Gastroesophageal sphincter (tissue), 4 donors: Measurements from ENCODE around the gene PGLYRP4. TPM values are rescaled to one million over a fixed set of nuclear protein-coding genes. Genes with fewer than 3 reads are reported as not detected.

Experiments
- ATAC-seq: fragments of 150-250 bp; one replicate; pipeline ENCODE4 v1.9.1; 2016; ENCODE audit warnings: mild to moderate bottlenecking, moderate library complexity
- H3K27ac ChIP-seq, 4 donors: fragments of 200-600 bp; sonication (generic) in 3 of 4; 1 replicate in 3 of 4; 2 replicates in 1 of 4; pipeline ENCODE4 v1.5.1; 2016 to 2019
- H3K27me3 ChIP-seq: fragments of 200-600 bp; sonication (generic); one replicate; pipeline ENCODE4 v1.5.1; 2019
- H3K36me3 ChIP-seq, 2 donors: fragments of 200-600 bp; sonication (generic); one replicate each; pipeline ENCODE4 v1.5.1; 2019; ENCODE audit warnings: control low read depth in 1 of 2
- H3K4me1 ChIP-seq, 3 donors: fragments of 200-600 bp; sonication (generic); 1 replicate in 2 of 3; 2 replicates in 1 of 3; pipeline ENCODE4 v1.5.1; 2016 to 2019; ENCODE audit warnings: control low read depth in 2 of 3
- H3K4me3 ChIP-seq, 2 donors: fragments of 200-600 bp; sonication (generic); one replicate each; pipeline ENCODE4 v1.5.1; 2019; ENCODE audit warnings: mild to moderate bottlenecking in 1 of 2, moderate library complexity in 1 of 2
- H3K9me3 ChIP-seq, 3 donors: fragments of 200-600 bp; sonication (generic); one replicate each; pipeline ENCODE4 v1.5.1; 2017 to 2019; ENCODE audit warnings: control low read depth in 2 of 3
- CTCF ChIP-seq, 4 experiments: fragments of 200-600 bp in 2 of 4; fragments of 450-650 bp in 2 of 4; sonication (generic) in 1 of 4; IDR thresholded peaks; one replicate each; pipeline ENCODE4 v1.5.1; 2017 to 2019; ENCODE audit warnings: antibody characterized with exemption in 4 of 4, mild to moderate bottlenecking in 2 of 4, moderate library complexity in 2 of 4
- EP300 ChIP-seq: sonication (generic); formaldehyde crosslinking; IDR thresholded peaks from one replicate; pipeline ENCODE4 v1.6.1; 2017; ENCODE audit warnings: antibody characterized with exemption, mild to moderate bottlenecking
- POLR2A ChIP-seq, 2 donors: fragments of 450-650 bp; IDR thresholded peaks; one replicate each; pipeline ENCODE4 v1.6.1; 2017; ENCODE audit warnings: antibody characterized with exemption in 2 of 2, mild to moderate bottlenecking in 2 of 2, moderate library complexity in 1 of 2
- POLR2AphosphoS5 ChIP-seq: sonication (generic); formaldehyde crosslinking; IDR thresholded peaks from one replicate; pipeline ENCODE4 v1.6.1; 2017; ENCODE audit warnings: antibody characterized with exemption
- WGBS, 2 donors: methylation state at CpG; one replicate each; pipeline ENCODE4 v1.1.5; 2018; ENCODE audit warnings: low coverage in 1 of 2; 5-methylcytosine and 5-hydroxymethylcytosine counted together
- total RNA-seq, 4 donors: library from RNA; depleted of rRNA; stranded (reverse); fragments of >200 nt; gene quantifications; one replicate each; pipeline ENCODE4 v1.1.0, GENCODE V29; 2016

PGLYRP4 gene
- total RNA-seq, 4 donors from 2014 or later, result not detected

GRCh38 chr1:153354515-153355193 is 6.0 kb upstream of the PGLYRP4 start:
- Histone ChIP-seq H3K36me3 (no peaks in the 10 kb centered on the region), H3K4me3 (no peak overlapping the region), H3K9me3 (no peaks in the 10 kb centered on the region), H3K4me1 (no peaks in the 10 kb centered on the region), H3K27ac (no peak overlapping the region), H3K27me3 (peaks cover 47% of the 10 kb centered on the region)
- 57 to 90% methylated on average over 1 to 6 of the region's 8 CpGs for WGBS, 2 donors
- ATAC-seq, result no peak
- no peak for TF ChIP-seq EP300

GRCh38 chr1:153353226-153353947 is 4.7 kb upstream of the PGLYRP4 start:
- Histone ChIP-seq H3K36me3 (no peaks in the 10 kb centered on the region), H3K27me3 (peaks cover 60% of the 10 kb centered on the region), H3K27ac (no peak overlapping the region), H3K4me3 (no peak overlapping the region), H3K9me3 (no peaks in the 10 kb centered on the region), H3K4me1 (no peaks in the 10 kb centered on the region)
- ATAC-seq, result no peak
- WGBS, 2 donors, result 74% methylated on average over 5 of the region's 7 CpGs; no CpG with 5 or more reads in 1 of the 2 donors
- no peak for TF ChIP-seq EP300
- TF ChIP-seq CTCF (IDR thresholded peaks at IDR 0.05), result peak in 1 of 4 experiments; percentile 10

GRCh38 chr1:153352523-153352922 is 3.9 kb upstream of the PGLYRP4 start:
- no peak overlapping the region for H3K27ac ChIP-seq
- no peaks in the 10 kb centered on the region for H3K36me3 ChIP-seq
- no peaks in the 10 kb centered on the region for H3K9me3 ChIP-seq
- H3K4me1 ChIP-seq, result no peaks in the 10 kb centered on the region
- H3K27me3 ChIP-seq, result peaks cover 67% of the 10 kb centered on the region
- no peak overlapping the region for H3K4me3 ChIP-seq
- no peak for TF ChIP-seq EP300
- no peak for TF ChIP-seq POLR2A (IDR thresholded peaks at IDR 0.05)
- TF ChIP-seq CTCF (IDR thresholded peaks at IDR 0.05), result peak in 3 of 4 experiments; percentile 85 to 89 (median 89)
- TF ChIP-seq POLR2AphosphoS5, result no peak
- ATAC-seq, result peak; percentile 63
- 0% methylated on average over 3 to 4 of the region's 4 CpGs for whole genome bisulfite sequencing, 2 donors

- no peak overlapping the region for H3K27ac ChIP-seq
- H3K36me3 ChIP-seq, result no peaks in the 10 kb centered on the region
- ATAC-seq, result no peak
- 38 to 42% methylated on average over 1 of the region's 1 CpG for WGBS, 2 donors
- TF ChIP-seq CTCF (IDR thresholded peaks at IDR 0.05) (no peak), POLR2AphosphoS5 (no peak), POLR2A (IDR thresholded peaks at IDR 0.05) (no peak), EP300 (no peak)
- peaks cover 80% of the 10 kb centered on the region for H3K27me3 ChIP-seq
- no peak overlapping the region for H3K4me3 ChIP-seq
- no peaks in the 10 kb centered on the region for H3K9me3 ChIP-seq
- H3K4me1 ChIP-seq, result no peaks in the 10 kb centered on the region
Observed at GRCh38 chr1:153350321-153350957, 1.8 kb upstream of the PGLYRP4 start.

- TF ChIP-seq POLR2A (IDR thresholded peaks at IDR 0.05) (no peak), CTCF (IDR thresholded peaks at IDR 0.05) (no peak), EP300 (no peak), POLR2AphosphoS5 (no peak)
- no peak overlapping the region for H3K27ac ChIP-seq
- no peak for ATAC-seq
- WGBS, 2 donors, result 26 to 66% methylated on average over 3 to 4 of the region's 17 CpGs
- H3K36me3 ChIP-seq, result no peaks in the 10 kb centered on the region
- H3K4me1 ChIP-seq, result no peaks in the 10 kb centered on the region
- peaks cover 85% of the 10 kb centered on the region for H3K27me3 ChIP-seq
- H3K4me3 ChIP-seq, result no peak overlapping the region
- no peaks in the 10 kb centered on the region for H3K9me3 ChIP-seq
Observed at GRCh38 chr1:153349363-153350320, 1.0 kb upstream of the PGLYRP4 start.
